Bronchial epithelial cell (primary cell): ENCODE results near the gene TP53I11. TPM values are rescaled to one million over a fixed set of nuclear protein-coding genes. Genes with fewer than 3 reads are reported as not detected.

ENCODE experiments used
- DNase-seq: peaks from one replicate; pipeline ENCODE4 v3.0.0-alpha.2; 2010; ENCODE audit warnings: low read depth
- FAIRE-seq: peaks from 2 replicates; lab custom pipeline; 2011; peaks lifted over from hg19 to GRCh38; lab: Jason Lieb, UNC
- H3K27me3 ChIP-seq: 2 replicates; pipeline ENCODE4 v1.5.1; 2011; ENCODE audit warnings: low read length; ENCODE audit not compliant: control insufficient read depth, insufficient read depth
- H3K36me3 ChIP-seq: 2 replicates; pipeline ENCODE4 v1.5.1; 2011; ENCODE audit warnings: low read length; ENCODE audit not compliant: control insufficient read depth, insufficient read depth
- H3K4me3 ChIP-seq: 2 replicates; pipeline ENCODE4 v1.5.1; 2011; ENCODE audit warnings: mild to moderate bottlenecking, low read depth, low read length, control low read depth
- total RNA-seq: library from RNA; depleted of rRNA; stranded (reverse); fragments of >200 nt; gene quantifications from 2 replicates; pipeline ENCODE4 v1.2.1, GENCODE V29; 2014
- TF ChIP-seq, protein P1 (sequence below): IDR thresholded peaks from 2 replicates; pipeline ENCODE4 v1.5.1; 2011; ENCODE audit warnings: mild to moderate bottlenecking, moderate library complexity, low read length, control low read depth, inconsistent platforms; ENCODE audit not compliant: insufficient read depth, severe bottlenecking

TP53I11 gene
- total RNA-seq, 1 donor from 2014 or later, result 1.8 TPM

GRCh38 chr11:44940404-44940803, 10.3 kb downstream of the TP53I11 start:
- no peak overlapping the region for H3K4me3 ChIP-seq
- no peaks in the 10 kb centered on the region for H3K36me3 ChIP-seq
- H3K27me3 ChIP-seq, result peaks cover 3% of the 10 kb centered on the region
- TF ChIP-seq, protein P1, sequence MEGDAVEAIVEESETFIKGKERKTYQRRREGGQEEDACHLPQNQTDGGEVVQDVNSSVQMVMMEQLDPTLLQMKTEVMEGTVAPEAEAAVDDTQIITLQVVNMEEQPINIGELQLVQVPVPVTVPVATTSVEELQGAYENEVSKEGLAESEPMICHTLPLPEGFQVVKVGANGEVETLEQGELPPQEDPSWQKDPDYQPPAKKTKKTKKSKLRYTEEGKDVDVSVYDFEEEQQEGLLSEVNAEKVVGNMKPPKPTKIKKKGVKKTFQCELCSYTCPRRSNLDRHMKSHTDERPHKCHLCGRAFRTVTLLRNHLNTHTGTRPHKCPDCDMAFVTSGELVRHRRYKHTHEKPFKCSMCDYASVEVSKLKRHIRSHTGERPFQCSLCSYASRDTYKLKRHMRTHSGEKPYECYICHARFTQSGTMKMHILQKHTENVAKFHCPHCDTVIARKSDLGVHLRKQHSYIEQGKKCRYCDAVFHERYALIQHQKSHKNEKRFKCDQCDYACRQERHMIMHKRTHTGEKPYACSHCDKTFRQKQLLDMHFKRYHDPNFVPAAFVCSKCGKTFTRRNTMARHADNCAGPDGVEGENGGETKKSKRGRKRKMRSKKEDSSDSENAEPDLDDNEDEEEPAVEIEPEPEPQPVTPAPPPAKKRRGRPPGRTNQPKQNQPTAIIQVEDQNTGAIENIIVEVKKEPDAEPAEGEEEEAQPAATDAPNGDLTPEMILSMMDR, result no peak
- no peak for DNase-seq
- FAIRE-seq, result no peak

DNA sequence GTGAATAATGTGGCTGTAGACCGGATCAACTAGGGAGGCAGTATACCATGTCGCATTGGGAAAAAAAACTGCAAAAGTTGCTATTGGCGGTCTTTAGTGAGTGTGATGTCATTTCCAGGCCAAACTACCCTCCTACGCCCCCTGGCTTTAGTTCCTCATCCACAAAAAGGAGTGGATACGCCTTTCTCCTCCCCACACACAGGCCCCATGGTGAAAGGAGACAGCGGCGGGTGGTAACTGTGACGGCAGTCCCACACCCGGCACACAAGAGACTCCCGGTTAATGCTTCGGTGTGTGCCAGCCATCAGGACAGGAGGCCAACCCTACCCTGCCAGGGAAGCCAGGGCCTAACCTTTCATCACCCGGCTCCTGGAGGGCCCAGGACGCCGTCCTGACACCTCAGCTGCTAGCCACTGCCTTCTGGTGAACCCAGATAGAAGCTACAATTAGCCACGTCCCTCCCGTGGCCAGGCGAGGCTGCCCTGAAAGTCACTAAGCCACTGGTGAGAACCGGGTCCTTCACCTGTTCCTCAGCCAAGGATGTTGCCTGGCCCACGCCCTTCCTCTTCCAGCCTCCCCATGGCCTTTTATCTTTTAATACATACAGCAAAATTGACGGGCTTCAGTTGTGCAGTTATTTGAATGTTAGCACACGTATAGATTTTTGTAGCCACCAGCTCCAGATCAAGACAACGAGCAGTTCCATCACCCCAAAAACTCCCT, 10.8 kb downstream of the TP53I11 start:
- no peak for DNase-seq
- FAIRE-seq, result no peak
- no peak overlapping the region for H3K4me3 ChIP-seq
- TF ChIP-seq, protein P1, result no peak
- peaks cover 3% of the 10 kb centered on the region for H3K27me3 ChIP-seq
- H3K36me3 ChIP-seq, result no peaks in the 10 kb centered on the region

GRCh38 chr11:44938066-44938691, 12.5 kb downstream of the TP53I11 start:
- Histone ChIP-seq H3K4me3 (no peak overlapping the region), H3K27me3 (peaks cover 3% of the 10 kb centered on the region), H3K36me3 (no peaks in the 10 kb centered on the region)
- DNase-seq, result no peak
- TF ChIP-seq, protein P1, result no peak
- no peak for FAIRE-seq

- H3K36me3 ChIP-seq, result no peaks in the 10 kb centered on the region
- DNase-seq, result no peak
- TF ChIP-seq, protein P1, result no peak
- no peaks in the 10 kb centered on the region for H3K27me3 ChIP-seq
- FAIRE-seq, result no peak
- H3K4me3 ChIP-seq, result no peak overlapping the region
These were observed 13.6 kb downstream of the TP53I11 start for GRCh38 chr11:44936951-44937543.

DNA sequence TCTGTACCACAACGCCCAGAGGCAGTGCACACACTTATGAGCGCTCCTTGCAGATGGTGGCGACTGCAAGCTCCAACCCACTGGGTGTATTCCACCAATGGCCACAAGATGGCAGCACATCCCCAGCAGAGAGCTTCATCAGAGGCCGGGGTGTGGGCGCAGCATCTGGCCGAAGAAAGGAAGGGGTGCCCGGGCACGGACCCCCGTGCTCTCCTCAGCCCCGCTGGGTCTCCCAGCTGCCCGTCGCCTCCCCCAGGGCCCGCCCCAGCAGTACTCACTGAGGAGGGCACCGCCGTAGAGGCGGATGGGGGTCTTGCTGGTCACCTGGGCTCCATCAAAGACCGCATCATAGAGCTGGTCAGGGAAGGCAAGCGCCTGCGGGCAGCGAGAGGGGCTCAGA, 14.2 kb downstream of the TP53I11 start:
- Histone ChIP-seq H3K36me3 (no peaks in the 10 kb centered on the region), H3K27me3 (no peaks in the 10 kb centered on the region), H3K4me3 (no peak overlapping the region)
- DNase-seq, result peak; percentile 65
- TF ChIP-seq, protein P1, result peak; percentile 91
- no peak for FAIRE-seq
